GM13976 (cell line): Measurements from ENCODE around the gene FMNL1.

Experiments
- DNase-seq: peaks from one replicate; pipeline ENCODE4 v3.0.0; 2012; ENCODE audit warnings: low spot score
- in situ Hi-C: fragments of 300-500 bp; cut with MboI; formaldehyde crosslinking; loops from one replicate; pipeline ENCODE4 v1.12.0; 2022; ENCODE audit warnings: low sequenced_read_pairs, mixed read lengths, inconsistent platforms; ENCODE audit not compliant: unreplicated experiment
- TF ChIP-seq, protein P1 (sequence below): IDR thresholded peaks from 2 replicates; pipeline ENCODE4 v1.5.1; 2012; ENCODE audit warnings: borderline replicate concordance, mild to moderate bottlenecking; ENCODE audit not compliant: insufficient read depth; ENCODE audit errors: extremely low read depth, missing control alignments, control extremely low read depth

Gene FMNL1, protein sequence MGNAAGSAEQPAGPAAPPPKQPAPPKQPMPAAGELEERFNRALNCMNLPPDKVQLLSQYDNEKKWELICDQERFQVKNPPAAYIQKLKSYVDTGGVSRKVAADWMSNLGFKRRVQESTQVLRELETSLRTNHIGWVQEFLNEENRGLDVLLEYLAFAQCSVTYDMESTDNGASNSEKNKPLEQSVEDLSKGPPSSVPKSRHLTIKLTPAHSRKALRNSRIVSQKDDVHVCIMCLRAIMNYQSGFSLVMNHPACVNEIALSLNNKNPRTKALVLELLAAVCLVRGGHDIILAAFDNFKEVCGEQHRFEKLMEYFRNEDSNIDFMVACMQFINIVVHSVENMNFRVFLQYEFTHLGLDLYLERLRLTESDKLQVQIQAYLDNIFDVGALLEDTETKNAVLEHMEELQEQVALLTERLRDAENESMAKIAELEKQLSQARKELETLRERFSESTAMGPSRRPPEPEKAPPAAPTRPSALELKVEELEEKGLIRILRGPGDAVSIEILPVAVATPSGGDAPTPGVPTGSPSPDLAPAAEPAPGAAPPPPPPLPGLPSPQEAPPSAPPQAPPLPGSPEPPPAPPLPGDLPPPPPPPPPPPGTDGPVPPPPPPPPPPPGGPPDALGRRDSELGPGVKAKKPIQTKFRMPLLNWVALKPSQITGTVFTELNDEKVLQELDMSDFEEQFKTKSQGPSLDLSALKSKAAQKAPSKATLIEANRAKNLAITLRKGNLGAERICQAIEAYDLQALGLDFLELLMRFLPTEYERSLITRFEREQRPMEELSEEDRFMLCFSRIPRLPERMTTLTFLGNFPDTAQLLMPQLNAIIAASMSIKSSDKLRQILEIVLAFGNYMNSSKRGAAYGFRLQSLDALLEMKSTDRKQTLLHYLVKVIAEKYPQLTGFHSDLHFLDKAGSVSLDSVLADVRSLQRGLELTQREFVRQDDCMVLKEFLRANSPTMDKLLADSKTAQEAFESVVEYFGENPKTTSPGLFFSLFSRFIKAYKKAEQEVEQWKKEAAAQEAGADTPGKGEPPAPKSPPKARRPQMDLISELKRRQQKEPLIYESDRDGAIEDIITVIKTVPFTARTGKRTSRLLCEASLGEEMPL

DNA sequence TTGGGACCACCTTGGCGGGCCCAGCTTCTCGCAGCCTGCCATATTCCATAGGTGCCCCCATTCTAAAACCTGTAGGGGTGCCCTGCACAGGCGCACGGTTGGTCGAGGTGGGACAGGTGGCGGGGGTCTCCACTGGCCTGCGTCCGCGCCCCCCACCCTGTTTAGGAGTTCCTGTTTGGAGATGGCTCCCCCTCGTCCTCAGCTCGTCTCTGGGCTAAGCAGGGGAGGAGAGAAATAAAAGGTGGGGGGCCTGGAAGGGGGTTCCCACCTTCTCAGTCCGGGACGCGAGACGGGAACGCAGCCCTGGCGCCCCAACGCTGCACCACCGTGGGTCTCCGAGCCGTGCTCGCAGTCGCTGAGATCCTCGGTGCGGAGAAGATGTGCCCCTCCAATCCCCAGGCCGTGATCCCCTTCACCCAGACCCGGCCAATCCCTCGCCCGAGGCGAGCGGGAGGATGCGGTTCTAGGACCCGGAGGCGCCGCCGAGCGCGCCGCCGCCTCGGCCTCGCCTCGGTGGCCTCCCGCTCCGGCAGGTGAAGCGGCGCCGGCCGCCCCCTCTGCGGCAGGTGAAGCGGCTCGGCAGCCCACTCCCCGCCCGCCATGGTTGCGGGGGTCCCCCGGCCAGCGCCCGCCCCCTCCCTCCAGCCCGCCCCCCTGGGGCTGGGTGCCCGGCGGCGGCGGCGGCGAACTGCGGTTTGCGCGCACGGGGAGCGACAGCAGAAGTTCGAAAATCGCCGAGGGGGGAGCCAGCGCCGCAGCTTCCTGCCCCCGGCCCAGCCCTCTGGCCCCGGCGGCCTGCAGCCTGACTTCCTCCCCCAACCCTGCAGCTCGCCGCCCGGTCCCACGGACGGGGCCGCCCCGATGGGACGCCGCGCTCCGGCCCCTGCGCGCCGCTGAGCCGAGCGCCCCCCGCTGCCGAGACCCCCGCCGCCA, at the start of gene FMNL1:
Gene FMNL1, plus strand, starts transcription at position 805 of the 933 bp plus-strand sequence. CDS start 240 bp downstream, outside the sequence.
- DNase-seq, result peak; percentile 81
- in situ Hi-C loops, result loop anchor here (25.0 kb wide), 1 partner anchor 616 kb away; the partner anchor contains the start of gene SPPL2C
- TF ChIP-seq, protein P1, sequence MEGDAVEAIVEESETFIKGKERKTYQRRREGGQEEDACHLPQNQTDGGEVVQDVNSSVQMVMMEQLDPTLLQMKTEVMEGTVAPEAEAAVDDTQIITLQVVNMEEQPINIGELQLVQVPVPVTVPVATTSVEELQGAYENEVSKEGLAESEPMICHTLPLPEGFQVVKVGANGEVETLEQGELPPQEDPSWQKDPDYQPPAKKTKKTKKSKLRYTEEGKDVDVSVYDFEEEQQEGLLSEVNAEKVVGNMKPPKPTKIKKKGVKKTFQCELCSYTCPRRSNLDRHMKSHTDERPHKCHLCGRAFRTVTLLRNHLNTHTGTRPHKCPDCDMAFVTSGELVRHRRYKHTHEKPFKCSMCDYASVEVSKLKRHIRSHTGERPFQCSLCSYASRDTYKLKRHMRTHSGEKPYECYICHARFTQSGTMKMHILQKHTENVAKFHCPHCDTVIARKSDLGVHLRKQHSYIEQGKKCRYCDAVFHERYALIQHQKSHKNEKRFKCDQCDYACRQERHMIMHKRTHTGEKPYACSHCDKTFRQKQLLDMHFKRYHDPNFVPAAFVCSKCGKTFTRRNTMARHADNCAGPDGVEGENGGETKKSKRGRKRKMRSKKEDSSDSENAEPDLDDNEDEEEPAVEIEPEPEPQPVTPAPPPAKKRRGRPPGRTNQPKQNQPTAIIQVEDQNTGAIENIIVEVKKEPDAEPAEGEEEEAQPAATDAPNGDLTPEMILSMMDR, result no peak

DNA sequence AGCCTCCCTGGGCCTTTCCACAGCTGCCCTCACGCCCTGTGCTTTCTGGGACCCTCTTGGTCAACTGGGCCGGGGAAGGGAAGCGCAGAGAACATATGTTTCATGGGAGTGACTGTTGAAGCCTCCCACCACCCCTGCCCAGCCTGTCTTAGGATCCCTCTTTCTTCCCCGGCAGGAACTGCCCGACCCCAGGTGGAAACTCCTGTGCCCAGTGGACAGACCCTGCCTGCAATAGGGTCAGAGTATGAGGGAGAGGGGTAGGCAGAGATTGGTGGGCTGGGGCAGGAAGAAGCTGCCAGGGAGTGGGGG, 49.5 kb upstream of the FMNL1 start:
- in situ Hi-C loops, result no loop called here
- no peak for DNase-seq
- TF ChIP-seq, protein P1, result no peak

DNA sequence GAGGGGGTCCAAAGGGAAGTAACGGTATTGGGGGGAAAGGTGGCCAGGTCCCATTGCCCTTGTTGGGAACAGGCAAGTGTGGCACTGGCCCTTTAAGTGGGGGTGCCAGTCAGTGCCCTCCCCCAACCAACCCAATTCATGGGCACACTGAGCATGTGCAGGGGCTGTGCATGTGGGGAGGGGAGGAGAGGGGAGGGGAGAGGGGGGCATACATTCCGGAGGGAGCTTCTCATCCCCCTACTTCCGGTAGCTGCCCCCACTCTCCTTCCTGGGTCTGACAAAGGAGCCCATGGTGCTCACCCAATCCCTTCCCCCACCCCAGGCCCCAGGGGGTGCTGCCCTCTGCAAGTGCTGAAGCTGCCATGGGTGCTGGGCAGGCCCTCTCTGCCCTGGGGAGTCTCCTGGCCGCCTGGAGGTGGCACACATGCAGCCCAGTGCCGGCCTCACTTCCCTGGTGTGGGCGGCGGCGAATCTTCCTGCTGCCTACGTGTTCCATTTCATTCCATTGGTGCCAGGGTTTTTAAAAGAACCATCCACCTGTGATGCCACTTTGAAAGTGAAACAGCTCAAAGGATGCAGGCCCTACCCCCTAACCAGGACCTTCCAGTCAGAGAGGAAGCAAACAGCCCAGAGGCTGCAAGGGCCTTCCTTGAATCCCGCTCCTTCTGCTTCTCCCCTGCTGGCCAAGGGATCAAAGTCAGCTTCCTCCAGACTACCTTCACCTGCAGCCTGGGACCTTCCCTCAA, 49.0 kb upstream of the FMNL1 start:
- DNase-seq, result peak; percentile 62
- in situ Hi-C loops, result no loop called here
- TF ChIP-seq, protein P1, result no peak

DNA sequence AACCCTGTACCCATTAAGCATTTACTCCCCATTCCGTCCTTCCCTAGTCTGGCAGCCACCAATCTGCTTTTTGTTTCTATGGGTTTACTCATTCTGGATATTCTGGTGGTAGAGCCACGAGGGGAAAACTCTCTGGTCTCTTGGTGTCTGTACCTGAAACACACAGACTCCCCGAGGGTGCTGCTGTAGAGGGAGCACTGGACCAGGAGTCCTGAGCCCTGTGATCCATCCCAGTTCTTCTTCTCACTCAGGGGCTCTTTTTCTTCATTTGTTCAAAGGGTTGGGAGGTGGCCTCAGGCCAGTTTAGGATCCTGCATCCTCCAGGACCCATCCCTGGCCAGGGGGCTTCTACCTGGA, 45.9 kb upstream of the FMNL1 start:
- TF ChIP-seq, protein P1, result no peak
- in situ Hi-C loops, result no loop called here
- DNase-seq, result no peak

DNA sequence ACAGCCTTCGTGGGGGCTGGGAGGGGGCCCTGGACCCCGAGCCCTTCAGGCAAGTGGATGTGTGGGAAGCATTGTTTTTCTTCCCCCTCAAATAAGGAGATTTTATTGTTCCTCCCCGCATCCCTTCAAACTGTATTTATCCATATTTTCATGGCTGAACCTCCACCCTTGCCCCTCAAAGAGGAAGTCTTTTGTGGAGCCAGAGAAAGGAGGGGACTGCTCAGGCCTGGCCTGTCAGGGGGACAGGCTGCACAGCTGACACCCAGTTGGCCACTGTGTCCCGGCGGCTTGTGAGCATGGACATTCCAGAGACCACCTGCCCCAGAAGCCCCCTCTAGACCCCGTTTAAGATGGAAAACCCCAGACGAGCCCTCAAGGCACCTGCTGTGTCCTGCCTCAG, 44.1 kb upstream of the FMNL1 start:
- TF ChIP-seq, protein P1, result no peak
- in situ Hi-C loops, result no loop called here
- no peak for DNase-seq

DNA sequence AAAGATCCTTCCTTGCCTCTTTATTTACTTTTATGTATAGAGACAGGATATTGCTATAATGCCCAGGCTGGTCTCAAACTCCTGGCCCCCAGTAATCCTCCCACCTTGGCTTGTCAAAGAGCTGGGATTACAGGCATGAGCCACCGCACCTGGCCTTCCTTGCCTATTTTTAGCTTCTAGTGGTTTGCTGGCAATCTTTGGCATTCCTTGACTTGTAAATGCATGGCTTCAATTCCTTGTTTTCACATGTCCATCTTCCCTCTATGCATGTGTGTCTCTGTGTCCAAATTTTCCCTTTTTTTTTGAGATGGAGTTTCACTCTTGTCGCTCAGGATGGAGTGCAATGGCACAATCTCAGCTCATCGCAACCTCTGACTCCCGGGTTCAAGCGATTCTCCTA, 37.5 kb upstream of the FMNL1 start:
- in situ Hi-C loops, result no loop called here
- DNase-seq, result no peak
- TF ChIP-seq, protein P1, result no peak
